ENCODE measurements around the gene RPRML.

GRCh38 chr17:46962374-46962790 is 16.7 kb downstream of the RPRML start:
- TF ChIP-seq CTCF (conservative IDR thresholded peaks at IDR 0.05; ENCODE audit: low read depth, low read length) (no peak), EZH2phosphoT487 (IDR thresholded peaks at IDR 0.05; ENCODE audit: borderline replicate concordance, low read length) (no peak)

Measured in PC-3 (cell line).